Measurements from ENCODE around the gene KCTD7.

DNA sequence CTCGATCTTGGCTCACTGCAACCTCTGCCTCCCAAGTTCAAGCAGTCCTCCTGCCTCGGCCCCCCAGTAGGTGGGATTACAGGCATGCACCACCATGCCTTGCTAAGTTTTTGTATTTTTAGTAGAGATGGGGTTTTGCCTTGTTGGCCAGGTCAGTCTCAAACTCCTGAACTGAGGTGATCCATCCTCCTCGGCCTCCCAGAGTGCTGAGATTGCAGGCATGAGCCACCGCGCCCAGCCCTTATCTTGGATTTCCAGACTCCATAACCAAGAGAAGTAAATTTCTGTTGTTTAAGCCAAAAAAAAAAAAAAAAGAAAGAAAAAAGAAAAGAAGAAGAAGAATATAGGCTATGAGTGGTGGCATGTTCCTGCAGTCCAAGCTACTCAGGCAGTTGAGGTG is 58.5 kb downstream of the KCTD7 start:
- TF ChIP-seq CTCF (conservative IDR thresholded peaks at IDR 0.05; ENCODE audit: low read depth, low read length) (no peak), EZH2phosphoT487 (IDR thresholded peaks at IDR 0.05; ENCODE audit: borderline replicate concordance, low read length) (no peak)
